RWPE1 (cell line): Measurements from ENCODE around the gene BICRAL.
"Not testable (repeated sequence)": the region's sequence is repeated elsewhere in the genome, so short reads cannot be mapped to it uniquely, and the experiment has no call there.

Source experiments
- CTCF ChIA-PET: fragments of 350-600 bp; sonication (Branson Sonifier 250); formaldehyde crosslinking; extraction: SDS; loops from one replicate; lab custom pipeline; 2021; lab: Yijun Ruan, JAX
- POLR2A ChIA-PET: fragments of 400-600 bp; formaldehyde crosslinking; extraction: SDS; loops from one replicate; lab custom pipeline; 2020; ENCODE audit warnings: antibody characterized with exemption; ENCODE audit not compliant: low non-redundant PET; lab: Yijun Ruan, JAX
- DNase-seq: peaks from one replicate; pipeline ENCODE4 v3.0.0; 2012; ENCODE audit warnings: low spot score
- H3K27ac ChIP-seq: fragments of 450-650 bp; 2 replicates; pipeline ENCODE4 v1.5.1; 2017
- CTCF ChIP-seq: fragments of 450-650 bp; conservative IDR thresholded peaks from 2 replicates; pipeline ENCODE4 v1.5.1; 2017; ENCODE audit warnings: low read depth, mild to moderate bottlenecking

BICRAL gene

GRCh38 chr6:42764911-42765648 lies 16.8 kb upstream of the BICRAL start:
- TF ChIP-seq CTCF: no peak
- CTCF ChIA-PET: interaction anchor here (0.5 to 0.6 kb wide), 2 partner anchors 14 to 120 kb away, joined by 3 to 4 read pairs; no protein-coding TSS in a partner anchor
- POLR2A ChIA-PET: interaction anchor here (1.1 kb wide), 1 partner anchor 19 kb away, joined by 3 read pairs; no protein-coding TSS in a partner anchor
- no peak overlapping the region for H3K27ac ChIP-seq
- no peak for DNase-seq

GRCh38 chr6:42766163-42766670 lies 15.6 kb upstream of the BICRAL start:
- POLR2A ChIA-PET: interaction anchor here (1.1 kb wide), 1 partner anchor 20 kb away, joined by 3 read pairs; no protein-coding TSS in a partner anchor
- TF ChIP-seq CTCF: no peak
- DNase-seq: no peak
- H3K27ac ChIP-seq: peak overlapping the region; percentile 54
- CTCF ChIA-PET: interaction anchor here (0.7 kb wide), 2 partner anchors 79 to 130 kb away, joined by 3 to 4 read pairs; no protein-coding TSS in a partner anchor

- no peak for DNase-seq
- ChIA-PET CTCF (interaction anchor here (1.1 kb wide), 1 partner anchor 95 kb away, joined by 3 read pairs; no protein-coding TSS in a partner anchor), POLR2A (no interaction called here)
- no peak for TF ChIP-seq CTCF
- no peak overlapping the region for H3K27ac ChIP-seq
Observed at GRCh38 chr6:42769051-42769450, 12.8 kb upstream of the BICRAL start.

- no peak overlapping the region for H3K27ac ChIP-seq
- CTCF ChIA-PET: interaction anchor here (0.6 kb wide), 2 partner anchors 21 to 191 kb away, joined by 3 read pairs; no protein-coding TSS in a partner anchor
Observed at GRCh38 chr6:42769836-42770235, 12.0 kb upstream of the BICRAL start.

GRCh38 chr6:42771741-42772100 lies 10.1 kb upstream of the BICRAL start:
- POLR2A ChIA-PET: no interaction called here
- CTCF ChIA-PET: no interaction called here
- DNase-seq: no peak
- no peak for TF ChIP-seq CTCF
- H3K27ac ChIP-seq: no peak overlapping the region

More at GRCh38 chr6:42769836-42770235, 12.0 kb upstream of the BICRAL start:
- no peak for DNase-seq
- TF ChIP-seq CTCF: no peak
- POLR2A ChIA-PET: interaction anchor here (0.7 kb wide), 1 partner anchor 12 kb away, joined by 3 read pairs; the partner anchor contains the start of gene BICRAL

GRCh38 chr6:42774201-42774600 lies 7.7 kb upstream of the BICRAL start:
- H3K27ac ChIP-seq: no peak overlapping the region
- ChIA-PET POLR2A (no interaction called here), CTCF (no interaction called here)
- DNase-seq: no peak
- TF ChIP-seq CTCF: no peak

GRCh38 chr6:42774821-42775487 lies 6.9 kb upstream of the BICRAL start:
- DNase-seq, POLR2A ChIA-PET: not testable (repeated sequence)
- H3K27ac ChIP-seq: 0 out of 2 replicates have a peak overlapping the region, but pooled peaks have one; percentile 9
- CTCF ChIA-PET: interaction anchor here (0.7 kb wide), 1 partner anchor 210 kb away, joined by 3 read pairs; no protein-coding TSS in a partner anchor
